SK-N-SH treated with all-trans-retinoic acid at 6 μM for 48 hours (cell line): ENCODE results near the gene CREB1.

Source experiments
- ARNTL ChIP-seq: fragments of 450-650 bp; formaldehyde crosslinking; IDR thresholded peaks from 2 replicates; pipeline ENCODE4 v1.5.0; 2020; ENCODE audit warnings: low read depth, mild to moderate bottlenecking, moderate library complexity, borderline replicate concordance
- CREB5 ChIP-seq: fragments of 250-450 bp; sonication (Bioruptor Pico); IDR thresholded peaks from 2 replicates; pipeline ENCODE4 v1.5.1; 2020; ENCODE audit warnings: low read depth, mild to moderate bottlenecking, moderate library complexity
- CSDC2 ChIP-seq: fragments of 250-450 bp; sonication (Bioruptor Pico); IDR thresholded peaks from 2 replicates; pipeline ENCODE4 v1.5.0; 2020; ENCODE audit warnings: mild to moderate bottlenecking, moderate library complexity
- ISL1 ChIP-seq: fragments of 250-450 bp; sonication (Bioruptor Pico); IDR thresholded peaks from 2 replicates; pipeline ENCODE4 v2.1.2; 2022; ENCODE audit warnings: mild to moderate bottlenecking, moderate library complexity
- PATZ1 ChIP-seq: fragments of 250-450 bp; sonication (Bioruptor Pico); IDR thresholded peaks from 2 replicates; pipeline ENCODE4 v1.8.0; 2020; ENCODE audit warnings: mild to moderate bottlenecking, moderate library complexity, borderline replicate concordance
- POU6F1 ChIP-seq: fragments of 250-450 bp; sonication (Bioruptor Pico); IDR thresholded peaks from 2 replicates; pipeline ENCODE4 v1.8.0; 2021; ENCODE audit warnings: low read depth, mild to moderate bottlenecking, moderate library complexity, borderline replicate concordance
- PPARA ChIP-seq: fragments of 250-450 bp; sonication (Bioruptor Pico); IDR thresholded peaks from 2 replicates; pipeline ENCODE4 v1.5.0; 2020; ENCODE audit warnings: mild to moderate bottlenecking, borderline replicate concordance
- RARB ChIP-seq: fragments of 250-450 bp; sonication (Bioruptor Pico); IDR thresholded peaks from 2 replicates; pipeline ENCODE4 v1.8.0; 2021; ENCODE audit warnings: mild to moderate bottlenecking, moderate library complexity
- TCF4 ChIP-seq: fragments of 250-450 bp; sonication (Bioruptor Pico); IDR thresholded peaks from 2 replicates; pipeline ENCODE4 v1.8.0; 2021; ENCODE audit warnings: mild to moderate bottlenecking, moderate library complexity, borderline replicate concordance
- ZFP3 ChIP-seq: fragments of 250-450 bp; sonication (Bioruptor Pico); IDR thresholded peaks from 2 replicates; pipeline ENCODE4 v1.5.0; 2020; ENCODE audit warnings: mild to moderate bottlenecking, moderate library complexity
- ZFP30 ChIP-seq: fragments of 450-650 bp; formaldehyde crosslinking; IDR thresholded peaks from 2 replicates; pipeline ENCODE4 v1.5.0; 2022; ENCODE audit warnings: mild to moderate bottlenecking, moderate library complexity
- ZNF70 ChIP-seq: fragments of 450-650 bp; formaldehyde crosslinking; IDR thresholded peaks from 2 replicates; pipeline ENCODE4 v1.5.0; 2020; ENCODE audit warnings: mild to moderate bottlenecking, moderate library complexity

- TF ChIP-seq ISL1 (CRISPR knock-in tag) (no peak), PATZ1 (CRISPR knock-in tag) (no peak), CREB5 (no peak), ZFP3 (CRISPR knock-in tag) (no peak), TCF4 (CRISPR knock-in tag) (no peak), PPARA (CRISPR knock-in tag) (no peak), ZFP30 (CRISPR knock-in tag) (no peak), ZNF70 (CRISPR knock-in tag) (no peak), ARNTL (CRISPR knock-in tag) (no peak), RARB (CRISPR knock-in tag) (no peak), POU6F1 (CRISPR knock-in tag) (no peak), CSDC2 (CRISPR knock-in tag) (no peak)
Measured at GRCh38 chr2:207594731-207595130, 65.0 kb downstream of the CREB1 start.
